ENCODE measurements around the gene KLRD1. TPM values are rescaled to one million over a fixed set of nuclear protein-coding genes. Genes with fewer than 3 reads are reported as not detected.
"Not testable (repeated sequence)": the region's sequence is repeated elsewhere in the genome, so short reads cannot be mapped to it uniquely, and the experiment has no call there.

The KLRD1 gene
- total RNA-seq, 6 experiments from 2014 or later: 0.68 to 2.3 (median 1.1) TPM

DNA sequence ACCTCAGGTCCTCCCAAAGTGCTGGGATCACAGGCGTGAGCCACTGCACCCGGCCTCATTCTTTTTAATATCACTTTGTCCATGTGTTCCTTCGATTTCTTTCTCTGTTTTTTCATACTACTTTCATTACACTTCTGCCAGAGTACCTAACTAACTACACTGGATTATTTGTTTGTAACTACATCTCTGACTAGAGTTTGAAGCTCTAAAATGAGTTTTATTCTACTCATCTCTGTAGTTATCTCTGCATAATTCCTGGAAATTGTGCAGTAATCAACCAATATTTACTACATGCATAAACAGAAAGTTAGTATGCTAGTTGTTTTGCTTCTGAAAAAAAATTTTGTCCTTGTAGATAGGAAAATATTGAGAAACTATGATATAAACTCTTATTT is 67.0 kb downstream of the KLRD1 start:
- intact Hi-C loops (cut with DNase I): no loop called here
- no peaks in the 10 kb centered on the region for H3K4me1 ChIP-seq
- TF ChIP-seq POLR2A (IDR thresholded peaks at IDR 0.05): no peak
- TF ChIP-seq CTCF (IDR thresholded peaks at IDR 0.05): no peak
- no peak overlapping the region for H3K4me3 ChIP-seq
- no peaks in the 10 kb centered on the region for H3K36me3 ChIP-seq
- H3K27ac ChIP-seq: no peak overlapping the region
- 61% methylated on average over 3 of the region's 3 CpGs for WGBS (ENCODE audit: insufficient coverage, low coverage, low lambda C conversion rate, missing lambda C conversion rate)
- DNase-seq (no peak), ATAC-seq (no peak)
- H3K27me3 ChIP-seq: no peaks in the 10 kb centered on the region
- H3K9me3 ChIP-seq: no peaks in the 10 kb centered on the region

GRCh38 chr12:10378737-10379136 is 71.1 kb downstream of the KLRD1 start:
- H3K4me1 ChIP-seq; ATAC-seq; H3K27ac ChIP-seq; H3K9me3 ChIP-seq; H3K27me3 ChIP-seq; H3K4me3 ChIP-seq; H3K36me3 ChIP-seq; DNase-seq; intact Hi-C loops (cut with DNase I): not testable (repeated sequence)
- 79% methylated on average over 2 of the region's 2 CpGs for WGBS (ENCODE audit: insufficient coverage, low coverage, low lambda C conversion rate, missing lambda C conversion rate)

Other genes starting within 250 kb of the KLRD1 start
- gene CLEC1A, start 208.9 kb upstream of the KLRD1 start, total RNA-seq: 1 to 10 TPM in 2 of 6 experiments, under 1 TPM in 4; 0.49 to 2.5 (median 0.71) TPM
- gene CLEC7A, start 177.7 kb upstream of the KLRD1 start, total RNA-seq: 1 to 10 TPM; 1.6 to 9.5 (median 3.8) TPM
- 1 to 10 TPM in 2 of 6 experiments, under 1 TPM in 2, not detected in 2; 0.23 to 3.9 (median 0.77) TPM for gene OLR1, start 135.7 kb upstream of the KLRD1 start, total RNA-seq
- gene TMEM52B, start 128.8 kb upstream of the KLRD1 start, total RNA-seq: under 1 TPM in 2 of 6 experiments, not detected in 4; 0.06 TPM
- 100 to 1,000 TPM in 1 of 6 experiments, 10 to 100 TPM in 5; 59.5 to 123 (median 83.4) TPM for gene GABARAPL1, start 95.0 kb upstream of the KLRD1 start, total RNA-seq
- 1 to 10 TPM in 3 of 6 experiments, under 1 TPM in 3; 0.24 to 1.5 (median 1.0) TPM for gene KLRK1, start 82.2 kb downstream of the KLRD1 start, total RNA-seq
- gene KLRC4, start 101.9 kb downstream of the KLRD1 start, total RNA-seq: under 1 TPM in 1 of 6 experiments, not detected in 5; 0.39 TPM
- not detected for gene KLRC3, start 112.7 kb downstream of the KLRD1 start, total RNA-seq
- under 1 TPM in 4 of 6 experiments, not detected in 2; 0.31 to 0.68 (median 0.48) TPM for gene KLRC2, start 128.1 kb downstream of the KLRD1 start, total RNA-seq
- under 1 TPM in 4 of 6 experiments, not detected in 2; 0.20 to 0.61 (median 0.28) TPM for gene KLRC1, start 145.5 kb downstream of the KLRD1 start, total RNA-seq
- gene EIF2S3B, start 198.0 kb downstream of the KLRD1 start, total RNA-seq: 1 to 10 TPM in 1 of 6 experiments, under 1 TPM in 3, not detected in 2; 0.19 to 1.4 (median 0.24) TPM

Measured in right lobe of liver (tissue), 6 donors.